ENCODE results near the gene CD300LB. TPM values are rescaled to one million over a fixed set of nuclear protein-coding genes. Genes with fewer than 3 reads are reported as not detected.

CD300LB gene
- total RNA-seq, 1 donor from 2014 or later: not detected

GRCh38 chr17:74528491-74529199, 2.6 kb downstream of the CD300LB start:
- Mint-ChIP-seq H3K36me3 (ENCODE audit: low read depth) (no peaks in the 10 kb centered on the region), H3K4me3 (no peak overlapping the region), H3K4me1 (ENCODE audit: low read depth) (peaks cover 6% of the 10 kb centered on the region), H3K27ac (no peak overlapping the region), H3K27me3 (ENCODE audit: insufficient read depth) (peaks cover 33% of the 10 kb centered on the region), H3K9me3 (no peaks in the 10 kb centered on the region)
- intact Hi-C loops (cut with micrococcal nuclease): no loop called here
- no peak for DNase-seq (ENCODE audit: low spot score)

- no peak overlapping the region for H3K4me3 Mint-ChIP-seq
- H3K27ac Mint-ChIP-seq: no peak overlapping the region
- H3K4me1 Mint-ChIP-seq (ENCODE audit: low read depth): peaks cover under 1% of the 10 kb centered on the region
- peaks cover 25% of the 10 kb centered on the region for H3K27me3 Mint-ChIP-seq (ENCODE audit: insufficient read depth)
- no peak for DNase-seq (ENCODE audit: low spot score)
- H3K36me3 Mint-ChIP-seq (ENCODE audit: low read depth): no peaks in the 10 kb centered on the region
- H3K9me3 Mint-ChIP-seq: peaks cover 5% of the 10 kb centered on the region
- intact Hi-C loops (cut with micrococcal nuclease): no loop called here
Observed at GRCh38 chr17:74527756-74528155, 3.5 kb downstream of the CD300LB start.

- Mint-ChIP-seq H3K4me3 (no peak overlapping the region), H3K27me3 (ENCODE audit: insufficient read depth) (peaks cover 18% of the 10 kb centered on the region), H3K27ac (no peak overlapping the region), H3K9me3 (peaks cover 5% of the 10 kb centered on the region), H3K4me1 (ENCODE audit: low read depth) (no peaks in the 10 kb centered on the region), H3K36me3 (ENCODE audit: low read depth) (no peaks in the 10 kb centered on the region)
- DNase-seq (ENCODE audit: low spot score): no peak
- intact Hi-C loops (cut with micrococcal nuclease): no loop called here
Observed at GRCh38 chr17:74527081-74527480, 4.2 kb downstream of the CD300LB start.

- Mint-ChIP-seq H3K9me3 (peaks cover 5% of the 10 kb centered on the region), H3K4me1 (ENCODE audit: low read depth) (peaks cover 3% of the 10 kb centered on the region), H3K4me3 (no peak overlapping the region), H3K27me3 (ENCODE audit: insufficient read depth) (peaks cover 17% of the 10 kb centered on the region), H3K27ac (no peak overlapping the region), H3K36me3 (ENCODE audit: low read depth) (no peaks in the 10 kb centered on the region)
- intact Hi-C loops (cut with micrococcal nuclease): no loop called here
- DNase-seq (ENCODE audit: low spot score): no peak
Observed at GRCh38 chr17:74526681-74527080, 4.6 kb downstream of the CD300LB start.

- H3K9me3 Mint-ChIP-seq: peaks cover 5% of the 10 kb centered on the region
- no peak overlapping the region for H3K27ac Mint-ChIP-seq
- H3K27me3 Mint-ChIP-seq (ENCODE audit: insufficient read depth): peaks cover 14% of the 10 kb centered on the region
- no peak overlapping the region for H3K4me3 Mint-ChIP-seq
- intact Hi-C loops (cut with micrococcal nuclease): no loop called here
- no peaks in the 10 kb centered on the region for H3K36me3 Mint-ChIP-seq (ENCODE audit: low read depth)
- no peak for DNase-seq (ENCODE audit: low spot score)
- peaks cover 11% of the 10 kb centered on the region for H3K4me1 Mint-ChIP-seq (ENCODE audit: low read depth)
Observed at GRCh38 chr17:74525781-74526288, 5.4 kb downstream of the CD300LB start.

- no peaks in the 10 kb centered on the region for H3K36me3 Mint-ChIP-seq (ENCODE audit: low read depth)
- no peak overlapping the region for H3K4me3 Mint-ChIP-seq
- H3K9me3 Mint-ChIP-seq: peaks cover 5% of the 10 kb centered on the region
- intact Hi-C loops (cut with micrococcal nuclease): no loop called here
- H3K4me1 Mint-ChIP-seq (ENCODE audit: low read depth): peaks cover 16% of the 10 kb centered on the region
- no peak for DNase-seq (ENCODE audit: low spot score)
- H3K27ac Mint-ChIP-seq: no peak overlapping the region
- H3K27me3 Mint-ChIP-seq (ENCODE audit: insufficient read depth): peaks cover 11% of the 10 kb centered on the region
Observed at GRCh38 chr17:74525465-74525725, 5.9 kb downstream of the CD300LB start.

- Mint-ChIP-seq H3K9me3 (peaks cover 5% of the 10 kb centered on the region), H3K4me3 (no peak overlapping the region), H3K27ac (no peak overlapping the region), H3K4me1 (ENCODE audit: low read depth) (peaks cover 21% of the 10 kb centered on the region), H3K27me3 (ENCODE audit: insufficient read depth) (peaks cover 8% of the 10 kb centered on the region), H3K36me3 (ENCODE audit: low read depth) (no peaks in the 10 kb centered on the region)
- DNase-seq (ENCODE audit: low spot score): no peak
- intact Hi-C loops (cut with micrococcal nuclease): no loop called here
Observed at GRCh38 chr17:74524653-74525464, 6.4 kb downstream of the CD300LB start.

- Mint-ChIP-seq H3K27ac (no peak overlapping the region), H3K4me3 (no peak overlapping the region), H3K4me1 (ENCODE audit: low read depth) (peaks cover 24% of the 10 kb centered on the region), H3K27me3 (ENCODE audit: insufficient read depth) (peaks cover 5% of the 10 kb centered on the region), H3K36me3 (ENCODE audit: low read depth) (peaks cover 2% of the 10 kb centered on the region), H3K9me3 (peaks cover 5% of the 10 kb centered on the region)
- no peak for DNase-seq (ENCODE audit: low spot score)
- intact Hi-C loops (cut with micrococcal nuclease): no loop called here
Observed at GRCh38 chr17:74523308-74523707, 8.0 kb downstream of the CD300LB start.

- H3K9me3 Mint-ChIP-seq: peaks cover 5% of the 10 kb centered on the region
- no peak overlapping the region for H3K27ac Mint-ChIP-seq
- H3K4me1 Mint-ChIP-seq (ENCODE audit: low read depth): peaks cover 24% of the 10 kb centered on the region
- intact Hi-C loops (cut with micrococcal nuclease): no loop called here
- H3K4me3 Mint-ChIP-seq: no peak overlapping the region
- DNase-seq (ENCODE audit: low spot score): no peak
- peaks cover 11% of the 10 kb centered on the region for H3K27me3 Mint-ChIP-seq (ENCODE audit: insufficient read depth)
- peaks cover 2% of the 10 kb centered on the region for H3K36me3 Mint-ChIP-seq (ENCODE audit: low read depth)
Observed at GRCh38 chr17:74522381-74523105, 8.7 kb downstream of the CD300LB start.

GRCh38 chr17:74521701-74522201, 9.5 kb downstream of the CD300LB start:
- Mint-ChIP-seq H3K36me3 (ENCODE audit: low read depth) (peaks cover 4% of the 10 kb centered on the region), H3K9me3 (peaks cover 5% of the 10 kb centered on the region), H3K4me3 (no peak overlapping the region), H3K27ac (peak overlapping the region; percentile 65), H3K27me3 (ENCODE audit: insufficient read depth) (peaks cover 10% of the 10 kb centered on the region), H3K4me1 (ENCODE audit: low read depth) (peaks cover 24% of the 10 kb centered on the region)
- intact Hi-C loops (cut with micrococcal nuclease): no loop called here
- no peak for DNase-seq (ENCODE audit: low spot score)

GRCh38 chr17:74520790-74521480, 10.3 kb downstream of the CD300LB start:
- no peak overlapping the region for H3K4me3 Mint-ChIP-seq
- intact Hi-C loops (cut with micrococcal nuclease): no loop called here
- H3K9me3 Mint-ChIP-seq: peaks cover 5% of the 10 kb centered on the region
- DNase-seq (ENCODE audit: low spot score): no peak
- H3K27ac Mint-ChIP-seq: peak overlapping the region; percentile 65
- peaks cover 24% of the 10 kb centered on the region for H3K4me1 Mint-ChIP-seq (ENCODE audit: low read depth)
- peaks cover 4% of the 10 kb centered on the region for H3K36me3 Mint-ChIP-seq (ENCODE audit: low read depth)
- H3K27me3 Mint-ChIP-seq (ENCODE audit: insufficient read depth): peaks cover 10% of the 10 kb centered on the region

GRCh38 chr17:74520016-74520434, 11.2 kb downstream of the CD300LB start:
- DNase-seq (ENCODE audit: low spot score): no peak
- Mint-ChIP-seq H3K4me3 (peak overlapping the region; percentile 22), H3K27me3 (ENCODE audit: insufficient read depth) (peaks cover 6% of the 10 kb centered on the region), H3K27ac (peak overlapping the region; percentile 38), H3K9me3 (peaks cover 9% of the 10 kb centered on the region), H3K4me1 (ENCODE audit: low read depth) (peaks cover 24% of the 10 kb centered on the region), H3K36me3 (ENCODE audit: low read depth) (peaks cover 4% of the 10 kb centered on the region)
- intact Hi-C loops (cut with micrococcal nuclease): no loop called here

All from activated T-helper 1 cell treated with anti-CD3 and anti-CD28 coated beads, Interleukin-12 subunit alpha, Interleukin-12 subunit beta, Interleukin-2, Interleukin-4 antibody, amounts not matched to agents 30 ng/mL and 10 ng/mL and 1 ng/mL, durations not matched to agents 14 hours and 24 hours and 36 hours (primary cell).